HG03196 (cell line): ENCODE data around the gene RGS14.
"Not testable (repeated sequence)": the region's sequence is repeated elsewhere in the genome, so short reads cannot be mapped to it uniquely, and the experiment has no call there.

ENCODE experiments used
- ATAC-seq: cut with Tn5 transposase; IDR thresholded peaks from one replicate; pipeline ENCODE4 v1.9.1; 2021; ENCODE audit not compliant: unreplicated experiment

The RGS14 gene

GRCh38 chr5:177363565-177363964 lies 5.8 kb downstream of the RGS14 start:
- no peak for ATAC-seq

GRCh38 chr5:177364159-177364962 lies 6.6 kb downstream of the RGS14 start:
- ATAC-seq, result no peak

GRCh38 chr5:177365845-177366527 lies 8.3 kb downstream of the RGS14 start:
- ATAC-seq, result no peak

GRCh38 chr5:177366528-177367322 lies 9.0 kb downstream of the RGS14 start:
- ATAC-seq, result no peak

- ATAC-seq, result no peak
Observed at GRCh38 chr5:177367323-177367848, 9.7 kb downstream of the RGS14 start.

GRCh38 chr5:177367981-177368868 lies 10.5 kb downstream of the RGS14 start:
- no peak for ATAC-seq

GRCh38 chr5:177368869-177369644 lies 11.3 kb downstream of the RGS14 start:
- ATAC-seq, result no peak

- no peak for ATAC-seq
Observed at GRCh38 chr5:177369645-177370440, 12.1 kb downstream of the RGS14 start.

- peak; percentile 46 for ATAC-seq
Observed at GRCh38 chr5:177370488-177371119, 12.9 kb downstream of the RGS14 start.

- ATAC-seq, result no peak
Observed at GRCh38 chr5:177371120-177372033, 13.7 kb downstream of the RGS14 start.

GRCh38 chr5:177372034-177372896 lies 14.5 kb downstream of the RGS14 start:
- no peak for ATAC-seq

- no peak for ATAC-seq
Observed at GRCh38 chr5:177372910-177373309, 15.2 kb downstream of the RGS14 start.

GRCh38 chr5:177373806-177374205 lies 16.1 kb downstream of the RGS14 start:
- ATAC-seq, result no peak

GRCh38 chr5:177374211-177374610 lies 16.5 kb downstream of the RGS14 start:
- no peak for ATAC-seq

- ATAC-seq, result not testable (repeated sequence)
Observed at GRCh38 chr5:177375516-177375915, 17.8 kb downstream of the RGS14 start.

GRCh38 chr5:177376107-177376506 lies 18.4 kb downstream of the RGS14 start:
- ATAC-seq, result no peak
